Stimulated activated CD4-positive, alpha-beta T cell treated with anti-CD3 and anti-CD28 coated beads, Interleukin-2, amount 100 ng/mL, for 48 hours (primary cell): ENCODE results near the gene SYT17.

Experiments used
- DNase-seq, 2 donors: peaks; one replicate each; pipeline ENCODE4 v3.0.0-alpha.2; 2020

SYT17 gene

DNA sequence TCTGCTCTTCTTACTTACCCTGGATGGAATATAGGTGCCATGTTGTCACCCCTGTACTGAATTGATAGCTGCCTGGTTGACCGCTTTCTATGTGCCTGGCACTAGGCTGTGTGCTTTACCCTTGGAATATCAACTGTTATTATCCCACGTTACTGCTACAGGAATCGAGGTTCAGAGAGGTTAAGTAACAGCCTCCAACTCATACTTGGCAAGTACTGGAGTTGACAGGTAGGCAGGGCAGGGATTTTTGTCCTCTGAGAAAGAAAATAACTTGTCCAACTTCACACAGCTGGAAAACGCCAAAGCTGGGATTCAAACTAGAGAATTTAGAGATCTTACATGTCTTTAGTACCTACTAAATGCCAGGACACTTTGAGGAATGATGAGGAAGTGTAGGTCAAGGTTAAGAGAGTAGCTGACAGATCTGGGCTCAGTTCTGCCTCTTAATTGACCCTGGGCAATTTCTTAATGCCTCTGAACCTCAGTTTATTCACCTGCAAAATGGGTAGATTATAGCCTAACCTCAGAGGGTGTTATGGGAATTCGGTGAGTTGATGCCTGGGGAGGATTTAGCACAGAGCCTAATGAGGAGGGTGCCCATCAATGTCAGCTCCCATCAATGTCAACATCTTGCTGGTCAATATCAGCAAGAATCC is 28.5 kb upstream of the SYT17 start:
- no peak for DNase-seq

DNA sequence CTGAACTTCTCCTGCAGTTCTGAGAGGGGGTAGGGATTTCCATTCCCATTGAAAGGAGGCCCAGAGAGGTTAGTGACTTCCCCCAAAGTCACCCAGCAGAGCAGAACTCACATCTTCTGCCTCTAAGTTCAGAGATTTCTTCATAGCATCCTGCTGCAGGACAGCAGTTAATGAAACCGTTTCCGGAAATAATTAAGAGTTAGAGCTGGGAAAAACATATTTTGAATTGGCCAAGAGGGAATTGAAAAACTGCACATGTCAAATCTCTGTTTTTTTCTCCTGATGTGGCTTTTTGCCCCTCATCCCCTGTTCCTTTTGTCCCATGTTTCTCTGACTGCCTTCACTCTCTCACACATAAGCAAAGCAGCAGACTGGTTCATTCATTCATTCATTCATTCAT is 27.6 kb upstream of the SYT17 start:
- no peak for DNase-seq

DNA sequence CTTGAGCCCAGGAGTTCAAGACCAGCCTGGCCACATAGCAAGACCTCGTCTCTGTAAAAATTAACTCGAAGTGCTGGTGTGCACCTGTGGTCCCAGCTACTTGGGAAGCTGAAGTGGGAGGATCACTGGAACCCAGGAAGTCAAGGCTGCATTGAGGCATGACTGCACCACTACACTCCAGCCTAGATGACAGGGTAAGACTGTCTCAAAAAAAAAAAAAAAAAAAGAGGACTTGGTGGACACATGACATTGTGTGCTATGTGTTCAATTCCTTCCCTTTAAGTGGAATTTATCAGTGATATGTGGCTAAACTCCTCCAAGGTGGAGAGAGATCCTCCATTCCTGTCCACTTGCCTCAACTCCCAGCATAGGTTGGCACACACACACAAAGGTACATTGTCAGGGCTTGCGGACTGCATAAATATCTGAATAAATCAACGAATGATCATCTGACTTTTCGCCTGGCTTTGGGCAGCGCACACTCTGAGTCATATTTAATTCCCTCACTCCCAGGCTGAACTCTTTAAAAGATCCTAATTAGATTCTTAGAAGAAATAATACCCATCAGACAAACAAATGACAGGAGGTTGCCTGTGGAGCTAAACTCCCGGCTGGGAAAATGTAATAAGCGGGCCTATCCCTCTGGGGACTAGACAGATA is 25.0 kb upstream of the SYT17 start:
- no peak for DNase-seq

DNA sequence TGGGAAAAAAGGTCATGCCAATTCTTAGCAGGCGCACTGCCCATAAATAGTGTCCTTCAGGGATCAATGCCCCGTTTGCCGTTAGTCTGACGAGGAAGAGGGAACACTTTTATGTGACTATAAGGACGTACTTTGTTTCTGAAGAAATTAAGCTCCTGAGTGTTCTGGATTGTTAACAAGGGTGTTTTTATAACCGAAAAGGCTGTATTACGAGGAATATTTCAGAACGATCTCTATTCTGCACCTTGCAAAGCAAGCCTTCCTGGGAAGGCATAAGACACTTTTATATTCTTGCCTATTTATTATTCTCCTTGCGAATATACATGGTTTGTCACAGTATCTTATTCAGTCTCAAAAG is 24.5 kb upstream of the SYT17 start:
- no peak for DNase-seq

DNA sequence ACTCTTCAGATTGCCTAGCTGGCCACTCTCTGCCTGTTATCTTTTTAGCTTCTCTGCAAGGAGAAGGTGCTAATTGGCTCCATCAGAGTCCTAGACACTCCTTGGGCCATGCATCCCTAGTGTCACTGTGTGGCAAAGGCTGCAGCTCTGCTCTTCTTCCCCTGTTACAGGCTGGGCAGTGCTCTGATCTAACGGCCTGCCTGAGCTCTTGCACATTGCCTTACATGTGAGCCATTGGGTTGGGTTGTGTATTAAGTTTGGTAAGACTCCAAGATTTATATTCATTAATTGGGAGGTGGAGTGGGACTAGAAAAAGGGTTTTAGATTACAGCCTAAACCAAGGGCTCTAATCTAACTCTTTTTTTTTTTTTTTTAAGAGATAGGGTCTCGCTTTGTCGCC is 23.0 kb upstream of the SYT17 start:
- no peak for DNase-seq

DNA sequence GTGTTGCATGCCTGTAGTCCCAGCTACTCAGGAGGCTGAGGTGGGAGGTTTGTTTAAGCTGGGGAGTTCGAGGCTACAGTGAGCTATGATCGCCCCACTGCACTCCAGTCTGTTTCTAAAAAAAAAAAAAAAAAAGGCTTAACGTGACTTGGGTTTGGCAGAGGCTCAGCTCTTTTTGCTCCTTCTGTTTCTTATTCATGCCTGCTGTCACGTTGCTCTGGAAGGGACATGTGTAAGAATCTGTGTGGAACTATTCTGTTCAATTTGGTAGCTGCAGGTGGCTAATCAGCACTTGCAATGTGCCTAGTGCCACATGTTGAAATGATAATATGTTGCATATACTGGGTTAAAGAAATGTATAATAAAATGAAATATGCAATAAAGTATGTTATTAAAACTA is 20.9 kb upstream of the SYT17 start:
- no peak for DNase-seq

DNA sequence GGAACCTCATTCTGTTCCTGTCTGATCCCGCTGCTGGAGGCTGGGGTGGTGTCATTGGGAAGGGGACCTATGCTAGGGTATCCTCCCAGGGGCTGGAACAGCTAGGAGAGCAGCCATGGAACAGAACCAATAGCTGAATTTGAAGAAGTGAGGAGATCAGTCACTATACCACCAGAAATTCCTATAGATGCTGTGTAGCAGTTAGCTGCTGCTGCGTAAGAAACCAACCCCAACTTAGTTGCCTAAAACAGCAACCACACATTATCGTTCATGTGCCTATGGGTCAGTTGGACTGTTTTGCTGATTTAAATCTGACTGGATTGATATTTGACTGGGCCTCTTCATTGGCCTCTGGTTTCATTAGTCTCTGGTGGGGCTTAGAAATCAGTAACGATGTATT is 20.4 kb upstream of the SYT17 start:
- no peak for DNase-seq

DNA sequence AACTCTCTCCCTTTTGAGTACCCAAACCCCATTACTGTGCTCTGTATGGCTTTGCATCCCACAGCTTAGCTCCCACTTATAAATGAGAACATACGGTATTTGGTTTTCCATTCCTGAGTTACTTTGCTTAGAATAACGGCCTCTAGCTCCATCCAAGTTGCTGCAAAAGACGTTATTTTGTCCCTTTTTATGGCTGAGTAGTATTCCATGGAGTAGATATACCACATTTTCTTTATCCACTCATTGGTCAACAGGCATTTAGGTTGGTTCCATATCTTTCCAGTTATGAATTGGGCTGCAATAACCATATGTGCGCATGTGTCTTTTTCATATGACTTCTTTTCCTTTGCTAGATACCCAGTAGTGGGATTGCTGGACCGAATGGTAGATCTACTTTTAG is 19.9 kb upstream of the SYT17 start:
- no peak for DNase-seq

DNA sequence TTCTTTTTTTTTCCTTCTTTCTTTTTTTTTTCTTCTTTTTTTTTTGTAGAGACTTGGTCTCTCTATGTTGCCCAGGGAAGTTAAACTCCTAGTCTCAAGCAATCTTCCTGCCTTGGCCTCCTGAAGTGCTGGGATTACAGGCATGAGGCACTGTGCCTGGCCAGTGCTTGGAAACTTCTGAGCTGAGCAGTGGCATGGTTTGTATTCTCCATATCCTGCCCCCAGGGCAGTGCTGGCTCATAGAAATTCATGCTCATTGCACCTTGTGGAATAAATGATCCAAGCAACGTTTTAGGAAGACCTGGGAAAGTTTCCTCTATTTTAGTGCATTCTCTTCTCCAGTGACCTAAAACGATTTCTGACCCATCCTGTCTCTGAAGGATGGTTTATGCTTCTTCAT is 16.7 kb upstream of the SYT17 start:
- DNase-seq: no peak

DNA sequence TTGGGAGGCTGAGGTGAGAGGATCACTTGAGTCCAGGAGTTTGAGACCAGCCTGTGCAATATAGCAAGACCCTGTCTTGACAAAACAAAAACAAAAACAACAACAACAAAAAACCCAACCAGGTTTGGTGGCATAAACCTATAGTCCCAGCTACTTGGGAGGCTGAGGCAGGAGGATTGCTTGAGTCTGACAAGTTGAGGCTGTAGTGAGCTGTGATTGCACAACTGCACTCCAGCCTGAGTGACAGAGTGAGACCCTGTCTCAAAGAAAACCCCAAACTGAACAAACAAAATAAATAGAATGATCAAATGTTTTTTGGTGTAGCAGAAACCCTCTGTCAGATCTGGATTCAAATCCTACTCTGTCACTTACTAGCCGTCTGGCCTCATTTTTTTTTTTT is 16.0 kb upstream of the SYT17 start:
- DNase-seq: no peak

DNA sequence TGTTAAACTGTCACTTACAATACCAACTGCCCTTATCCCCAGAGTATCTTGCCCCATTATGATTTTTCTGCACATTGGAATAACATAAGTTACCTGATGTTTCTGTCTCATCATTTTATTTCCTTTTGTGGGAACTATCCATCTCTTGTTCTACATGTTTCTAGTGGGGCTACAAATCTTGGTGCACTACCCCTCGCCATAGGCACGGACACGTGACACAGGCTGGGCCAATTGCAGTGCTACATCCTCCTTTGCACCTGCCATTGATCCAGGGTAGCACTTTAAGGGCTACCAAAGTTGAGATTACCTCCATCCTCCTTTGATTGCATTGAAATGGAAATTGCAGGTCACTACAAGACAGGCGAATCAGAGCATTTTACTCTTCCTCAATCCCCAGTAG is 14.2 kb upstream of the SYT17 start:
- DNase-seq: no peak

DNA sequence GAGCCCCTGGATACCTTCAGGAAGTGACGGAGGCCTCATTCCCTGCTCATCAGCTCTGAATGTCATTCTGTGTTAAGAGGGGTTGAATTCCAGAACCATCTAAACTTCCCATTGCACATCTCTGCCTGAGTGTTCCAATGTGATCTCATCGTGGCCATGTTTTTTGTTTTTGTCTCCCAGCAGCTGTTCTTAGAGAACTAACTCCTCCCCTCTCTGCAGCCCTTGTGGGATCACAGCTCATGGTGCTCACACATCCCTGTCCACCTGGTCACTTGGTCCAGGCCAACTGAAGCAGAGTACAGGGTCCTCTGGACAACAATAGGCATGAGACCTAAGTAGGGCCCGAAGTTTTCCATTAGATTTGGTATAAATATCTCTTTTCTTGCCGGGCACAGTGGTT is 6.0 kb upstream of the SYT17 start:
- DNase-seq: no peak

DNA sequence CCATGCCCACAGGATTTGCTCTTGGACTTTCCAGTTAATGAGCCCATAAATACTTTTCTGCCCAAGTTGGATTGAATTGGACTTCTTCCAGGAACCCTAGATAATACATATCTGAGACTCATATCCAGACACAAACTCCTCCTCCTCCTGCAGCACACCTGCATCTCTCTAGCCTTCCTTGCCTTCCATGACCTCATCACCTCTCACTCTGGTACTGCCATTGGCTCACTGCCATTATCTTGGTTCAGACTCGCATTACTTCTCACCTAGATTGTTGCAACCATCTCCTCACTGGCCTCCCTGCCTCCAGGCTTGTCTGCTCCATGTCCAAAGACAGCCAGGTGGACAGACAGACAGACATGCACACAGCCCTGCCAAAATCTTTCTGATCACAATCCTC is 4.8 kb upstream of the SYT17 start:
- DNase-seq: no peak

DNA sequence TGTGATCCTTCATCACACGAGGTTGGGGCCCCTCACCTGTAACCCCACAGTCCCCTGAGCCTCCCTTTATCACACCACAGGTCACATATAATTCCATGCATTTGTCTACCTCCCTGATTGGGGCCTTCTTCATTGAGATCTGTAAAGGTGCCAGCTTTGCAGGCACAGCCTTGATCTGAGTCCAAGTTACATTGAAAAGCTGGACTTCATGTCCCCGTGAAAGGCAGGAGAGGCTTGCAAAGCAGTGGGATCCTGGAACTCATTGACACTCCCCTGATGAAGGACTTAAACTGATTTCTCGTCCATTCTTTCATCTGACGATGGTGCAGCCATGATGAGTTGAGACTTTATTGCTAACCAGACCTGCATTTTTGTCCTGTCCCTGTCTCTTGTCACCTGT is 3.8 kb upstream of the SYT17 start:
- DNase-seq: no peak

DNA sequence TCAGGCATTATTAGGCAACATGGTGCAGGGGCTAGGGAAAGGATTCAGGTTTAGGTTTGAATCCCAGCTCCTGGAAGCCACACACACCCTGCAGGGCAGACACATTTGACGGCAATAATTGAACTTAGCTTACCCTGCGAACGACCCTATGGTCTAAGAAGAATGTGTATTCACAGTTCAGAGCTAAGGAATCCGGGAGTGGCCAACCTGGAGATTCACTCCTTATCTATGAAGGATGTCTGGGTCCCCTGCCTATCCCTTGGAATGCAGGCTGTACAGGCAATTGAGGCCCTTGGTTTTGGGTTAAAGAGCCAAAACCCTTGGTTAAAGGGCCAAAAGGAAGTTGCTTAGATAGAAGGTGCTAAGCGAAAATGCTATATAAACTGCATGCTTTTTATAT is 2.9 kb upstream of the SYT17 start:
- DNase-seq: no peak

DNA sequence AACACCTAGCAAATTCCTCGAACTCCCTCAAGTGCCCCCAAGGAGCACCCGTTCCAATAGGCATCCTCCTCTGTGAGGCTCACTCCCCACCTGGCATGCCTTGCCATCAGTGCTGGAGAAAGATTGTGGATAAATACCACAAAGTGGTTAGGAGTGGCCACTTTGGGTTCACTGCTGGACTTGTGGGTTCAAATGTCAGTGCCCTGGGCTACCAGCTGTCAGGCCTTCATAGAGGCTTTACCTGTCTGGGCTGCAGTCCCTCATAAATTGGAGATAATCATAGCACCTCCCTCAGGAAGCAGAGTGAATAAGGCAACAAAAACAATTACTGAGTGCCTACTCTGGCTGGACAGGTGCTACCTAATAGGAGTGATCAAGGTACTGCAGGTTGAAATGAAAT is 1.5 kb upstream of the SYT17 start:
- DNase-seq: no peak

DNA sequence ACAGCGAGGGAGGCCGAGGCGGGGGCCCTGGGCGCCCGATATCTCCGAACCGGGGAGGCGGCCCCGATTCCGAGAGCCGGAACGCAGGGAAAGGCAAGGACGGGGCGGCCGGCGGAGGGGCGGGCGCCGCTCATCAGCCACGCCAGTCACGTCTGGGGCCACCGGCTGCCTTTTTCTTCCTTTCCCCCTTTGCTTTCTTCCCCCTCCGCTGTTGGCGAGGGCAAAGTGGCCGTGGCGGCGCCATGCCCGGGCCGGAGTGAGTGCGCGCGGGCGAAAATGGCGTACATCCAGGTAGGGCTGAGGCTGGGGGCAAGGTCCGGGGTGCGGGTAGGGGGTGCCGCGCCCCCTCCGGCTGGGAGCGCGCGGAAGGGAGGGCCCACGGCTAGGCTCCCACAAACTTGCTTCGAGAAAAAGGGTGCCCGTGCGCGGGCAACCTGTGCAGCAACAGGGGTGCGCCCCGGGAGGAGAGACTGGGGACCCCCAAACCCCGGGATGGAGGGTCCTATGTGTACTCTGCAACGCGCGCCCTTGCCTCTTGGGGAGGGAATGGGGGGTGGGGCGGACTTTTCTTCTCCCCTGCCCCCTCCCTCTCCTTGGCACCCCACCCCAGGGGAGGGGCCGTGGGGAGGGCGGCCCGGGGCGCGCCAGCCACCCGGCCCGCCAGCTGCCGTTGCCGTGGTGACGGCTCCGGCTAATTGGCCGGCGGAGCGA is 486 bp downstream of the SYT17 start:
- DNase-seq: no peak

DNA sequence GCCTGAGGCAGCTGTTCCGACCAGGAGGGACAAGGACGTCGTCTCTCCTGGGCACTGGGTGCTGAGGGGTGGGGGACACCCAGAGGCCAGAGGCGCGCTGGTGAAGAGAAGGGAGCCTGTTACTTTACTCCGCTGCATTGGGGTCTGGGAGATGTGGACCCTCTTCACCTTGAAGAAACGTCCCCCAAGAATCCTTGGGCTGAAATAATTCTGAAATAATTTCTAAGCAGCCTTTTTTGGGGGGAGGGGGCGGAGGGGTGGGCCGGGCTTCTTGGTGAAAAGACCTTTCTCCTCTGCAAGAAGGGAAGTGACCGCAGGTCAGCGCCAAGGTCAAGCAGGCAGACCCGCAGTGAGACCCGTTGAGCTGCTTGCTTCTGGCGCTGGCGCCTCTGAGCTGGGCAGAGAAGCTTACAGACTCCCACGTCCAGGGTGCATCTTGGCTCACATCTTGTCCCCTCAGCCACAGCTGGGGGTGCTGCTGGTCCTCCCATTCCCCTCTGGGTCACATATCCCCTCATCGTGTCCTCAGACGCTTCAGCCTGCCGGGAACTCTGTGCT is 1.1 kb downstream of the SYT17 start:
- no peak for DNase-seq

DNA sequence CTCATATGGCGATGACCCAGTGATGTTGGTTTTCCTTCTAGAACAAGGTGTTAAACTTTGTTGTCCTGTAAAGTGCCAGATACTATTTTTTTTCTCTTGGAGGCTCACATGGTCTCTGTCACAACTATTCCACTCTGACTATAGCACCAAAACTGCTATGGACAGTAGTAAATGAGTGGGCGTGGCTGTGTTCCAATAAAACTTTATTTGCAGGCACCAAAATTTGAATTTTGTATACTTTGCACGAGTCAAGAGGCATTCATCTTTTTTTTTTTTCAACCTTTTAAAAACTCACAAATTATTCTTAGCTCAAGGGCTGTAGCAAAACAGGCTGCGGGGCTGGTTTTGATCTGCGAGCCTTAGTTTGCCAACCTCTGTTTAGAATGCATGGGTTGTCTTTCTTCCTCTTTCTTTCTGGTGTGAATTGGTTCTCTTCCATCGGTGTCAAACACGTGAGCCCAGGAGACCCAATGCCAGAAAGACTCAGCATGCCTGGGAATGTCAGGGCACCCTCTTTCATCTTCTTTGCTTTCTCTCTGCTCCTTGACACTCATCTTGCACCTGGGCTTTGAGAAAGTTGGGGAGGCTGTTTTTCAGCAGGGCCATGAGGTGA is 2.1 kb downstream of the SYT17 start:
- no peak for DNase-seq

DNA sequence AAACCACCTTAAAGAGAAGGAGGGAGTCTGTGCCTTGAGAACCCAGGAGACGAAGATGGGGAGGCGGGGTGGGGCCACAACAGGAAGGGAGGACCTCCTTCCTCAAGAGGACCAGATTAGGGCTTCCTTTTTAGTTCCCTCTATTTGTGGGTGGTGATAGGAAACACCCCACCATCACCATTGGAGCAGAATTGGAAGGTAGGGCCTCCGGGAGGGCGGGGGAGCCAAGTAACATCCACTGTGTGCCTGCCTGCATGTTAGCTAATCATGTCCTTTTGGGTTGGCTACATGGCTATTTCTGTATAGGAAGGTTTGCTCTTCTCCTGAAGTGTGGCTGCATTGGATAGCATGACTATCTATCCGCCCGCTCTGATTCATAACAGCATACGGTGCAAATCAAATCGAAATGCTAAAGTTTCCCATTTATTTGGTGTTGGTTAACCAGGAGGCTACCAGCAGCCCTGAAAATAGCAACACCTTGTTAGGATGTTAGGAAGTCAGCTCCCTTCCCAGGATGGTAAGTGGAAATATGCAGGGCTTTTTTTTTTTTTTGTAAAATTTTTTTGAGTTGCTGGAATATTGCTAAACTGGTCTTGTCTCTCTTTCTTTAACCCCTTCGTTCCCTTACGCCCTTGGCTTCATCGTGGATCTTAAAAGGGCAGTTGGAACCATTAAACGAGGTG is 4.2 kb downstream of the SYT17 start:
- no peak for DNase-seq

DNA sequence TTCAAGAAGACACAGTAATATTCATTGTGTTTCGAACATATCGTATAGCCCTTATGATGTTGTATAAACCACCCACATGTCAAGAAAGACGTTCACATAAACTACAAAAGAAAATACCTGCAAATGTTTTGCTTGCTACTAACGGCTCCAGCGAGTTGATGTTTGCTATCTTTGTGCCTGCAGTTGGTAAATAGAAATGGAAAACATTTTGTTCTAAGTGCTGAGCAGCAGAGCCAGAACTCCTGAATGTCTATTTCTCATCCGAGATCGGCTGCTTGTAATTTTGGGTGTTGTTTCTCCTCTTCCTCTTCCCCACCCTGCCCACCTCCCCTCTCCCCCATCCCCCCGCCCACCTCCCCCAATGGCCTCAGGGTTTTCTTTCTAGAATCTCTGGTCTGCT is 5.0 kb downstream of the SYT17 start:
- DNase-seq: no peak

DNA sequence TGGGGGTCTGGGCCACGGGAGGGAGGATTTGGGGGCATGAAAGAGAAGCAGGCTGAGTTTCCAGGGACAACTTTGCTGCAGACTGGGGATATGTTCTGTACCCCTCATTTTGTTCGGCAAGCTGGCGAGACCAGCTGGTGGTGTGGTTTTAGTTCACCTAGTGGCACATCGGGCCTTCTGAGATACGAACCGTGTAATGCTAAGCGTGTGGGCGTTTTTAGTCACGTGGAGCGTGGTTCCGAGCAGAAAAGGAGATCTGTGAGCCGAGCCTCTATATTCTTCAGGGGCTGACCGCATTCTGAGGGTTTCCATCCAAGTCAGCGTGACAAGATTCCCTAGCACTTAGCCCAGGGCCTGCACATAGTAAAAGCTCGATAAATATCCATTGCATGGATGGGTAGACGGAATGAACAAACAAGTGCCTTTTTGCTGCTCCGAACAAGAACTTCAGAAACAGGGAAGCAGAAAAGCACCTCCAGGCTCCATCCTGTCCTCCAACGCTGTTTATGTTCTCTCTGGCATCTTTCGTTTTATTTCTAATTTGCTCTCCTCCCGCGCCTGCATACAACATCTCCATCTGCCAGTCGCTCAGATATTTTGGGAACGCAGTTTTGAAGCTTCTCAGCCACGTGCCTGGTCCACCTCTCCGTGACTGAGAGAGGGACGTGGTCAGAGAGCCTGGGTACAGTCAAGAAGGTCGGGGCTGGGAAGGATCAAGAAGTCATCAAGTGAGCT is 5.8 kb downstream of the SYT17 start:
- DNase-seq: no peak

DNA sequence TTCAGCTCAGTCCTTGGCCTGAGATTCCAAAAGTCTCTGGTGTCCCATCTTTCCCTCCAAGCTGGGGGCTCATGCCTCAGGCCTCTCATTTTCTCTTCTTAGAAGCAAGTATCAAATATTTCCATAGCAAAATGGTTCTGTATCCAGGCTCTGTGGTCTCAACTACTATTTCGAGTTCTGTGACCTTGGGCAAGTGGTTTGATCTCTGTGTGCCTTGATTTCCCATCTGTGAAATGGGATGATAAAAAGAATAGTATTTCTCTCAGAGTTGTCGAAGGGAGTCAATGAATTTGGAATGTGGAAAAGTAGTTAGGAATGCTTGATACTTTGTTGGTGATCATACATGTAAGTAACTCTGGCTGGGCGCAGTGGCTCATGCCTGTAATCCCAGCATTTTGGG is 6.4 kb downstream of the SYT17 start:
- DNase-seq: no peak
